Breast epithelium (tissue), 4 donors: ENCODE data around the gene SRGAP2B. TPM values are rescaled to one million over a fixed set of nuclear protein-coding genes. Genes with fewer than 3 reads are reported as not detected.
"Not testable (repeated sequence)": the region's sequence is repeated elsewhere in the genome, so short reads cannot be mapped to it uniquely, and the experiment has no call there.

ENCODE experiments used
- DNase-seq, 2 donors: peaks; one replicate each; pipeline ENCODE4 v3.0.0-alpha.2; 2019; ENCODE audit warnings: low spot score in 2 of 2
- H3K27ac ChIP-seq, 2 donors: fragments of 200-600 bp; sonication (generic) in 1 of 2; one replicate each; pipeline ENCODE4 v1.5.1; 2016 to 2019; ENCODE audit warnings: mild to moderate bottlenecking in 1 of 2
- H3K27me3 ChIP-seq, 2 donors: fragments of 200-600 bp; sonication (generic) in 1 of 2; one replicate each; pipeline versions ENCODE4 v1.5.1 to v1.6.0; 2017 to 2019; ENCODE audit warnings: control low read depth in 1 of 2, mild to moderate bottlenecking in 1 of 2
- H3K36me3 ChIP-seq: fragments of 200-600 bp; one replicate; pipeline ENCODE4 v1.5.1; 2019
- H3K4me1 ChIP-seq, 2 donors: fragments of 200-600 bp; sonication (generic); one replicate each; pipeline ENCODE4 v1.5.1; 2016 to 2019; ENCODE audit warnings: control low read depth in 1 of 2
- H3K4me3 ChIP-seq, 3 donors: fragments of 200-600 bp; sonication (generic); 1 replicate in 2 of 3; 2 replicates in 1 of 3; pipeline ENCODE4 v1.5.1; 2016 to 2019; ENCODE audit warnings: mild to moderate bottlenecking in 3 of 3, moderate library complexity in 2 of 3
- H3K9me3 ChIP-seq, 2 donors: fragments of 200-600 bp; sonication (generic) in 1 of 2; one replicate each; pipeline ENCODE4 v1.5.1; 2016 to 2019; ENCODE audit warnings: control low read depth in 1 of 2
- intact Hi-C: fragments of 100-400 bp; cut with DNase I; formaldehyde crosslinking; loops from one replicate; pipeline ENCODE4 v1.15.1; 2023; ENCODE audit warnings: low total_unique reads
- total RNA-seq, 3 donors: library from RNA; depleted of rRNA; stranded (reverse); fragments of >200 nt; gene quantifications; one replicate each; pipeline ENCODE4 v1.1.0, GENCODE V29; 2016

SRGAP2B gene
- total RNA-seq, 3 donors from 2014 or later, result 12.0 to 21.8 (median 14.4) TPM

- H3K9me3 ChIP-seq, H3K36me3 ChIP-seq, H3K4me3 ChIP-seq, H3K27me3 ChIP-seq, intact Hi-C loops, DNase-seq, H3K4me1 ChIP-seq, H3K27ac ChIP-seq: not testable (repeated sequence)
These were observed 102.2 kb downstream of the SRGAP2B start for GRCh38 chr1:144992915-144993314.

- intact Hi-C loops, H3K27me3 ChIP-seq, H3K27ac ChIP-seq, H3K4me3 ChIP-seq, H3K4me1 ChIP-seq, DNase-seq, H3K36me3 ChIP-seq, H3K9me3 ChIP-seq: not testable (repeated sequence)
These were observed 104.5 kb downstream of the SRGAP2B start for GRCh38 chr1:144990611-144991010.

GRCh38 chr1:144987131-144987530, 108.0 kb downstream of the SRGAP2B start:
- H3K36me3 ChIP-seq, H3K4me1 ChIP-seq, DNase-seq, H3K27ac ChIP-seq, H3K27me3 ChIP-seq, H3K9me3 ChIP-seq, intact Hi-C loops, H3K4me3 ChIP-seq: not testable (repeated sequence)

GRCh38 chr1:144986171-144986860, 108.8 kb downstream of the SRGAP2B start:
- H3K27me3 ChIP-seq, H3K36me3 ChIP-seq, H3K9me3 ChIP-seq, intact Hi-C loops, DNase-seq, H3K4me3 ChIP-seq, H3K4me1 ChIP-seq, H3K27ac ChIP-seq: not testable (repeated sequence)

- intact Hi-C loops, H3K27ac ChIP-seq, DNase-seq, H3K9me3 ChIP-seq, H3K4me3 ChIP-seq, H3K36me3 ChIP-seq, H3K27me3 ChIP-seq, H3K4me1 ChIP-seq: not testable (repeated sequence)
These were observed 109.5 kb downstream of the SRGAP2B start for GRCh38 chr1:144985550-144986170.

GRCh38 chr1:144982802-144983525, 112.2 kb downstream of the SRGAP2B start:
- H3K27me3 ChIP-seq, H3K27ac ChIP-seq, H3K4me3 ChIP-seq, intact Hi-C loops, DNase-seq, H3K36me3 ChIP-seq, H3K4me1 ChIP-seq, H3K9me3 ChIP-seq: not testable (repeated sequence)

- H3K4me1 ChIP-seq, intact Hi-C loops, H3K27me3 ChIP-seq, H3K9me3 ChIP-seq, H3K4me3 ChIP-seq, H3K36me3 ChIP-seq, DNase-seq, H3K27ac ChIP-seq: not testable (repeated sequence)
These were observed 114.0 kb downstream of the SRGAP2B start for GRCh38 chr1:144981157-144981556.

GRCh38 chr1:144979960-144980595, 115.0 kb downstream of the SRGAP2B start:
- intact Hi-C loops, H3K27ac ChIP-seq, H3K4me1 ChIP-seq, DNase-seq, H3K36me3 ChIP-seq, H3K27me3 ChIP-seq, H3K9me3 ChIP-seq, H3K4me3 ChIP-seq: not testable (repeated sequence)

GRCh38 chr1:144977856-144978255, 117.3 kb downstream of the SRGAP2B start:
- intact Hi-C loops, H3K27me3 ChIP-seq, H3K9me3 ChIP-seq, H3K27ac ChIP-seq, H3K36me3 ChIP-seq, H3K4me3 ChIP-seq, DNase-seq, H3K4me1 ChIP-seq: not testable (repeated sequence)

- H3K36me3 ChIP-seq, H3K4me1 ChIP-seq, H3K4me3 ChIP-seq, intact Hi-C loops, H3K27me3 ChIP-seq, H3K27ac ChIP-seq, H3K9me3 ChIP-seq, DNase-seq: not testable (repeated sequence)
These were observed 123.2 kb downstream of the SRGAP2B start for GRCh38 chr1:144971936-144972335.

GRCh38 chr1:144966488-144966887, 128.6 kb downstream of the SRGAP2B start:
- H3K27me3 ChIP-seq, H3K9me3 ChIP-seq, intact Hi-C loops: not testable (repeated sequence)

GRCh38 chr1:144964765-144965164, 130.4 kb downstream of the SRGAP2B start:
- H3K27ac ChIP-seq, H3K27me3 ChIP-seq, H3K9me3 ChIP-seq, DNase-seq, H3K36me3 ChIP-seq, intact Hi-C loops, H3K4me3 ChIP-seq, H3K4me1 ChIP-seq: not testable (repeated sequence)

More at GRCh38 chr1:144966488-144966887, 128.6 kb downstream of the SRGAP2B start:
- not testable (repeated sequence) for H3K4me3 ChIP-seq, H3K36me3 ChIP-seq, H3K27ac ChIP-seq, DNase-seq, H3K4me1 ChIP-seq

- H3K27me3 ChIP-seq, H3K36me3 ChIP-seq, H3K9me3 ChIP-seq, H3K4me1 ChIP-seq, H3K4me3 ChIP-seq, H3K27ac ChIP-seq, intact Hi-C loops, DNase-seq: not testable (repeated sequence)
These were observed 130.9 kb downstream of the SRGAP2B start for GRCh38 chr1:144964186-144964585.
